Heart left ventricle (tissue), 16 donors: Measurements from ENCODE around the gene DNPEP. TPM values are rescaled to one million over a fixed set of nuclear protein-coding genes. Genes with fewer than 3 reads are reported as not detected.

Experiments used
- ATAC-seq, 4 donors: fragments of 200-7000 bp; cut with Tn5 transposase; one replicate each; pipeline ENCODE4 v1.9.1; 2020 to 2022; ENCODE audit warnings: moderate library complexity in 4 of 4, mild to moderate bottlenecking in 3 of 4, moderate number of reproducible peaks in 1 of 4
- DNase-seq, 5 donors: peaks; one replicate each; pipeline ENCODE4 v3.0.0-alpha.2; 2020
- H3K27ac ChIP-seq, 12 donors: fragments of 200-600 bp; sonication (generic) in 4 of 12; one replicate each; pipeline versions ENCODE4 v1.5.0 to v1.8.0; 2016 to 2022; ENCODE audit warnings: mild to moderate bottlenecking in 2 of 12
- H3K27me3 ChIP-seq, 9 donors: fragments of 200-600 bp; sonication (generic) in 2 of 9; one replicate each; pipeline versions ENCODE4 v1.5.1 to v1.8.0; 2016 to 2022; ENCODE audit warnings: mild to moderate bottlenecking in 3 of 9
- H3K36me3 ChIP-seq, 9 donors: fragments of 200-600 bp; sonication (generic) in 2 of 9; one replicate each; pipeline versions ENCODE4 v1.5.0 to v1.8.0; 2018 to 2022; ENCODE audit warnings: mild to moderate bottlenecking in 2 of 9
- H3K4me1 ChIP-seq, 12 donors: fragments of 200-600 bp; sonication (generic) in 4 of 12; one replicate each; pipeline versions ENCODE4 v1.5.0 to v1.8.0; 2016 to 2022; ENCODE audit warnings: mild to moderate bottlenecking in 3 of 12
- H3K4me3 ChIP-seq, 12 donors: fragments of 200-600 bp; sonication (generic) in 4 of 12; one replicate each; pipeline versions ENCODE4 v1.5.0 to v1.8.0; 2017 to 2022; ENCODE audit warnings: mild to moderate bottlenecking in 9 of 12, moderate library complexity in 4 of 12
- H3K9me3 ChIP-seq, 12 donors: fragments of 200-600 bp; sonication (generic) in 4 of 12; one replicate each; pipeline versions ENCODE4 v1.5.0 to v1.8.0; 2016 to 2022; ENCODE audit warnings: mild to moderate bottlenecking in 1 of 12
- CTCF ChIP-seq, 12 donors: fragments of 200-600 bp; sonication (generic) in 4 of 12; IDR thresholded peaks; one replicate each; pipeline versions ENCODE4 v1.5.0 to v1.8.0; 2018 to 2022; ENCODE audit warnings: antibody characterized with exemption in 12 of 12, mild to moderate bottlenecking in 5 of 12
- POLR2A ChIP-seq, 2 donors: fragments of 450-650 bp; IDR thresholded peaks; one replicate each; pipeline ENCODE4 v1.6.1; 2017; ENCODE audit warnings: antibody characterized with exemption in 2 of 2, mild to moderate bottlenecking in 2 of 2, moderate library complexity in 2 of 2
- WGBS, 4 donors: extraction: QIAGEN DNeasy Blood & Tissue Kit in 2 of 4; methylation state at CpG; one replicate each; pipeline versions ENCODE4 v1.1.5 to v1.1.7; 2013 to 2018; 5-methylcytosine and 5-hydroxymethylcytosine counted together
- intact Hi-C, 10 donors: fragments of 100-400 bp; cut with DNase I; formaldehyde crosslinking; loops; one replicate each; pipeline versions ENCODE4 v1.11.1 to v1.14.2; 2022
- polyA plus RNA-seq, 2 donors: library from polyadenylated mRNA; stranded (reverse); fragments of 200-250 nt; gene quantifications; one replicate each; pipeline ENCODE4 v1.2.3, GENCODE V29; 2013
- total RNA-seq, 9 donors: library from RNA; depleted of rRNA in 2 of 9; stranded (reverse); fragments of >200 nt in 2 of 9; fragmentation: NEBNext Ultra II Directional in 3 of 9; extraction: Animal tissue kit (Norgen Biotek cat#: 25700) in 3 of 9; gene quantifications; one replicate each; pipeline versions ENCODE4 v1.1.0 to v1.2.4, GENCODE V29; 2016 to 2023
- donor health status: ischemic (EF 13 %, LVEDD 7.1; RV severe dilation, severe dysfunction).
- donor health status: healthy with polysubstance abuse.
- donor health status: DM: no; HTN: yes; CAD: no.
- donor health status: DM: no; HTN: no; CAD: no.
- donor health status: ischemic (EF 25% LVEDD 6.9; RV normal size, moderate dysfunction).
- donor health status: ischemic (EF 25% LVEDD 5.7; RV mildly dilated, moderate dysfunction).
- donor health status: healthy.
- donor health status: DM: yes; HTN: yes; CAD: no.
- donor health status: ischemic (EF 35%, LVEDD 5.7; RV mildly dilated, moderate dysfunction).
- donor health status: nonischemic (EF 11% LVEDD 7.7; RV severe dilation, severe dysfunction).
- donor health status: DM: yes; HTN: yes; CAD: no.
- donor health status: PGD.
- donor health status: ischemic (EF 29% LVEDD 5.4; RV normal size, mild dysfunction).
- donor health status: nonischemic (EF 23%, LVEDD 6.1; RV moderate dilation, normal function).

The DNPEP gene
- total and polyA plus RNA-seq, 11 donors = 61.3 to 101 (median 71.8) TPM

- intact Hi-C loops = no loop called here
- no peak overlapping the region for H3K27ac ChIP-seq
- 27 to 54% (median 47%) methylated on average over 5 of the region's 5 CpGs for WGBS, 4 donors
- H3K4me3 ChIP-seq = no peak overlapping the region
- peaks cover 0 to 14% (median 0%) of the 10 kb centered on the region in 12 donors for H3K9me3 ChIP-seq
- H3K36me3 ChIP-seq = no peaks in the 10 kb centered on the region
- peaks cover 10 to 64% (median 40%) of the 10 kb centered on the region in 9 donors for H3K27me3 ChIP-seq
- peaks cover 0 to 3% (median 0%) of the 10 kb centered on the region in 12 donors for H3K4me1 ChIP-seq
- DNase-seq = no peak
- ATAC-seq = no peak
- TF ChIP-seq POLR2A (IDR thresholded peaks at IDR 0.05) = no peak
- TF ChIP-seq CTCF (IDR thresholded peaks at IDR 0.05) = no peak
These were observed 52.3 kb downstream of the DNPEP start for GRCh38 chr2:219335373-219335786.

- no peak overlapping the region for H3K4me3 ChIP-seq
- peaks cover 10 to 62% (median 38%) of the 10 kb centered on the region in 9 donors for H3K27me3 ChIP-seq
- H3K4me1 ChIP-seq = peaks cover 0 to 3% (median 0%) of the 10 kb centered on the region in 12 donors
- ATAC-seq (no peak), DNase-seq (no peak)
- WGBS, 4 donors = 71 to 92% (median 87%) methylated on average over 2 of the region's 2 CpGs
- H3K36me3 ChIP-seq = no peaks in the 10 kb centered on the region
- intact Hi-C loops = no loop called here
- TF ChIP-seq POLR2A (IDR thresholded peaks at IDR 0.05) = no peak
- TF ChIP-seq CTCF (IDR thresholded peaks at IDR 0.05) = no peak
- peaks cover 0 to 14% (median 0%) of the 10 kb centered on the region in 12 donors for H3K9me3 ChIP-seq
- H3K27ac ChIP-seq = no peak overlapping the region
These were observed 53.6 kb downstream of the DNPEP start for GRCh38 chr2:219334076-219334475.

- Histone ChIP-seq H3K9me3 (peaks cover 0 to 14% (median 0%) of the 10 kb centered on the region in 12 donors), H3K27me3 (peaks cover 10 to 75% (median 38%) of the 10 kb centered on the region in 9 donors), H3K27ac (no peak within 1 kb of the TSS), H3K4me3 (no peak within 1 kb of the TSS), H3K36me3 (no peaks in the 10 kb centered on the region), H3K4me1 (peaks cover 0 to 3% (median 0%) of the 10 kb centered on the region in 12 donors)
- WGBS, 4 donors = 3 to 6% (median 4%) methylated on average over 19 to 24 of the region's 24 CpGs
- intact Hi-C loops = no loop called here
- TF ChIP-seq POLR2A (IDR thresholded peaks at IDR 0.05) = no peak
- no peak for TF ChIP-seq CTCF (IDR thresholded peaks at IDR 0.05)
- DNase-seq (no peak), ATAC-seq (no peak)
These were observed 55.2 kb downstream of the DNPEP start, which contains the start of gene RESP18 for GRCh38 chr2:219332542-219332941. RESP18 (minus strand) TSS chr2:219332744.

DNA sequence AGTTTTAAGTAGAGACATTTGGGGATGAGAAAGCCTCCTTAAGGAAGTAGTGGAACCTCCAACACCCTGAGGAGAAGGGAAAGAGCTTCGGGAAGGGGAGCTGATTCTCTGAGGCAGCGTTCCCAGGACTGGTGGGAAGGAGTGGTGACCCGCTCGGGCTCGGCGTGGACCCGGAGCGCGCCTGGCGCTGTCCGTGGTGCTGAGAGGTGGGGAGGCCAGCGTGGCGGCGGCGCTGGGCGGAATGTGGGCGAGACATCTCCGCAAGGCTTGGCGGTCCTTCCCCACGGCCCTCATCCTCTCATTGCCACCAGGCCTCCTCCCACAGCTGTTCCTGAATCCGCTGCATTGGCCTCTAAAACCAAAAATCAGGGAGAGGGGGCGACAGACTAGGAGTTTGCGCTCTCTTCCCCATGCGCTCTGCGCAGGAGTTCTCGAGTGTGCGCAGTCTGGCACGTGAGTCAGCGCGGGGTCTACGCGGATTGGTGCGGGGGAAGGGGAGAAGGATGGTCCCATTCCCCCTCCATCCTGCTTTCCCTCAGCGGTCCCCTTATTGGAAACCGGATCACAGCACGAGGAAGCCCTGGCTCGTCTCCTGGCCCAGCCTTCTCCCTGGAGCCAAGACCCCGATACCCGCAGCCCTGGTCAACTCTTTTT lies 56.0 kb downstream of the DNPEP start:
- Histone ChIP-seq H3K36me3 (no peaks in the 10 kb centered on the region), H3K27ac (no peak overlapping the region), H3K4me1 (peaks cover 0 to 3% (median 0%) of the 10 kb centered on the region in 12 donors), H3K4me3 (no peak overlapping the region), H3K27me3 (peaks cover 10 to 78% (median 35%) of the 10 kb centered on the region in 9 donors), H3K9me3 (peaks cover 0 to 11% (median 0%) of the 10 kb centered on the region in 12 donors)
- intact Hi-C loops = no loop called here
- DNase-seq (peak in 4 of 5 donors; percentile 26 to 38 (median 38)), ATAC-seq (peak in 3 of 4 donors; percentile 68 to 81 (median 77))
- TF ChIP-seq POLR2A (IDR thresholded peaks at IDR 0.05) (no peak), CTCF (IDR thresholded peaks at IDR 0.05) (no peak)
- WGBS, 4 donors = 8 to 14% (median 10%) methylated on average over 37 to 39 of the region's 39 CpGs
